HepG2 (cell line): ENCODE data around the gene HRH3.

Source experiments
- CHD4 ChIP-seq: fragments of 200-600 bp; sonication (generic); IDR thresholded peaks from 2 replicates; pipeline ENCODE4 v1.7.0; 2017; ENCODE audit warnings: mild to moderate bottlenecking, low read length, borderline replicate concordance
- ESRRA ChIP-seq: sonication (generic); formaldehyde crosslinking; IDR thresholded peaks from 2 replicates; pipeline ENCODE4 v1.5.1; 2020; ENCODE audit warnings: mild to moderate bottlenecking, low read depth, missing genetic modification reagents
- FOSL1 ChIP-seq: sonication (generic); formaldehyde crosslinking; IDR thresholded peaks from 2 replicates; pipeline ENCODE4 v1.9.0; 2021; ENCODE audit warnings: missing genetic modification reagents, borderline replicate concordance
- MAFG ChIP-seq: sonication (generic); formaldehyde crosslinking; IDR thresholded peaks from 2 replicates; pipeline ENCODE4 v1.5.1; 2020; ENCODE audit warnings: mild to moderate bottlenecking, missing genetic modification reagents
- POLR2A ChIP-seq, 2 experiments: IDR thresholded peaks; 2 replicates each; pipeline ENCODE4 v1.6.1; 2011; ENCODE audit warnings: low read depth in 2 of 2, low read length in 2 of 2, mild to moderate bottlenecking in 1 of 2, moderate library complexity in 1 of 2; ENCODE audit not compliant: insufficient read depth in 1 of 2
- RELA ChIP-seq: sonication (generic); formaldehyde crosslinking; IDR thresholded peaks from 2 replicates; pipeline ENCODE4 v1.4.0; 2020; ENCODE audit warnings: missing genetic modification reagents
- REXO4 ChIP-seq: sonication (generic); formaldehyde crosslinking; IDR thresholded peaks from 2 replicates; pipeline ENCODE4 v1.8.0; 2022; ENCODE audit warnings: missing genetic modification reagents, mild to moderate bottlenecking, borderline replicate concordance
- TEAD3 ChIP-seq: optimal IDR thresholded peaks from 2 replicates; pipeline ENCODE3; 2016; ENCODE audit warnings: borderline replicate concordance
- ZNF431 ChIP-seq: sonication (generic); formaldehyde crosslinking; IDR thresholded peaks from 2 replicates; pipeline ENCODE4 v1.9.0; 2022; ENCODE audit warnings: missing genetic modification reagents, low read depth, mild to moderate bottlenecking, borderline replicate concordance
- ZZZ3 ChIP-seq: sonication (generic); formaldehyde crosslinking; IDR thresholded peaks from 2 replicates; pipeline ENCODE4 v1.4.0; 2020; ENCODE audit warnings: missing genetic modification reagents, mild to moderate bottlenecking, borderline replicate concordance
- TF ChIP-seq, protein P1 (sequence below): sonication (generic); formaldehyde crosslinking; IDR thresholded peaks from 2 replicates; pipeline ENCODE4 v1.5.0; 2020; ENCODE audit warnings: mild to moderate bottlenecking, missing genetic modification reagents, moderate library complexity

DNA sequence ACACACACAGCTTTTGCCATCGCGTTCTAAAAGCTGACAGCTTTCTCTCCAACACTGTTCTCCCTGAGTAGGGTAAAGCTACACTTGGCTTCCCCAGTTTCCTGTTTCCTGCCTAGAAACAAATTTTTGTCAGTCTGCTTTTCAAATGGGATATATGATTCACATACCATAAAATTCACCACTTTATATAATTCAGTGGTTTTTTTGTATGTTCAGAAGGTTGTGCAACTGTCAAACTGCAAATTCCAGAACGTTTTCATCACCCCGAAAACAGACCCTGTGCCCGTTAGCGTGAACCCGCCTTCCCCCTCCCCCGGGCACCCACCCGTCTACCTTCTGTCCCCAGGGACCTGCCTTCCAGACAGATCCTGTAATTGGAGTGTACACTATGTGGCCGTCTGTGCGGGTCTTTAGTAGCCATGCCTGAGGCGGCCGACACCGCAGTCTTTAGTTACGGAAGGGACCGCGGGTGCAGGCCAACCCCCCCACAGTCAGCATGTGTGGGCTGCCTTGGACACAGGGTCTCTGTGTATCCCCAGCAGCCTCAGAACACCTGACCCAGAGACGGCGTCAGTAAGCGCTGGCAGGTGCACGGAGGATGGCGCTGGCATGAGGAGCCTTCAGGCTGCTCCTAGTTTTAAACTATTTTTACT is 16.6 kb downstream of the HRH3 start:
- TF ChIP-seq RELA (CRISPR knock-in tag) (no peak), ESRRA (no peak), TEAD3 (no peak), POLR2A (IDR thresholded peaks at IDR 0.05; ENCODE audit: insufficient read depth in 1 of 2, low read depth in 2 of 2, low read length in 2 of 2) (no peak), MAFG (CRISPR knock-in tag) (no peak), REXO4 (CRISPR knock-in tag) (no peak), FOSL1 (no peak), ZZZ3 (CRISPR knock-in tag) (no peak), CHD4 (no peak), ZNF431 (CRISPR knock-in tag) (no peak)
- TF ChIP-seq, protein P1, sequence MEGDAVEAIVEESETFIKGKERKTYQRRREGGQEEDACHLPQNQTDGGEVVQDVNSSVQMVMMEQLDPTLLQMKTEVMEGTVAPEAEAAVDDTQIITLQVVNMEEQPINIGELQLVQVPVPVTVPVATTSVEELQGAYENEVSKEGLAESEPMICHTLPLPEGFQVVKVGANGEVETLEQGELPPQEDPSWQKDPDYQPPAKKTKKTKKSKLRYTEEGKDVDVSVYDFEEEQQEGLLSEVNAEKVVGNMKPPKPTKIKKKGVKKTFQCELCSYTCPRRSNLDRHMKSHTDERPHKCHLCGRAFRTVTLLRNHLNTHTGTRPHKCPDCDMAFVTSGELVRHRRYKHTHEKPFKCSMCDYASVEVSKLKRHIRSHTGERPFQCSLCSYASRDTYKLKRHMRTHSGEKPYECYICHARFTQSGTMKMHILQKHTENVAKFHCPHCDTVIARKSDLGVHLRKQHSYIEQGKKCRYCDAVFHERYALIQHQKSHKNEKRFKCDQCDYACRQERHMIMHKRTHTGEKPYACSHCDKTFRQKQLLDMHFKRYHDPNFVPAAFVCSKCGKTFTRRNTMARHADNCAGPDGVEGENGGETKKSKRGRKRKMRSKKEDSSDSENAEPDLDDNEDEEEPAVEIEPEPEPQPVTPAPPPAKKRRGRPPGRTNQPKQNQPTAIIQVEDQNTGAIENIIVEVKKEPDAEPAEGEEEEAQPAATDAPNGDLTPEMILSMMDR (CRISPR knock-in tag), result no peak
